CD4-positive, alpha-beta T cell treated with Interleukin-10 for 1 hour (primary cell): Measurements from ENCODE around the gene SLC41A2.
"Not testable (repeated sequence)": the region's sequence is repeated elsewhere in the genome, so short reads cannot be mapped to it uniquely, and the experiment has no call there.

ENCODE experiments used
- DNase-seq: peaks from one replicate; pipeline ENCODE4 v3.0.0-alpha.2; 2020

The SLC41A2 gene

DNA sequence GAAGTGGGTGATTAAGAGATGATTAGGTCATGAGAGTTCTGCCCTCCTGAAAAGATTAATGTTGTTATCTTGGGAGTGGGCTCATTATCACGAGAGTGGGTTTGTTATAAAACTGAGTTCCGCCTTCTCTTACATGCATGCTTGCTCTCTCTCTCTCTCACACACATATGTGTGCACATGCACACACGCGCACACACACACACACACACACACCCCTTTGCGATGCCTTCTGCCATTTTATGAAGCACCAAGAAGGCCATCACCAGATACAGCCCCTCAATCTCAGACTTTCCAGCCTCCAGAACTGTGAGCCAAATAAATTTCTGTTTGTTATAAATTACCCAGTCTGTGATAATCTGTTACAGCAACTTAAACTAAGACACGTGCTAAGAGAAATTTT is 5.7 kb upstream of the SLC41A2 start:
- no peak for DNase-seq

DNA sequence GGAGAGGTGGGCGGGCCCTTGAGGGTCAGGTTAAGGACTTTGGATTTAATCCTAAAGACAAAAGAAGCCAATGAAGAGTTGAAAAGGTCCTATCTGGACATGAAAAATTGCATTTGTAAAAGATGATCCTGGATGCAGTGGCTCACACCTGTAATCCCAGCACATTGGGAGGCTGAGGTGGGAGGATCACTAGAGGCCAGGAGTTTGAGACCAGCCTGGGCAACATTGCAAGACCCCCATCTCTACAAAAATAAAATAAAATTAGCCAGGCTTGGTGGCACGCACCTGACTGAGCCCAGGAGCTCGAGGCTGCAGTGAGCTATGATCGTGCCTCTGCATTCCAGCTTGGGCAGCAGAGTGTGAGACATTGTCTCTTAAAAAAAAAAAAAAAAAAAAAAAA is 2.4 kb upstream of the SLC41A2 start:
- DNase-seq: no peak

DNA sequence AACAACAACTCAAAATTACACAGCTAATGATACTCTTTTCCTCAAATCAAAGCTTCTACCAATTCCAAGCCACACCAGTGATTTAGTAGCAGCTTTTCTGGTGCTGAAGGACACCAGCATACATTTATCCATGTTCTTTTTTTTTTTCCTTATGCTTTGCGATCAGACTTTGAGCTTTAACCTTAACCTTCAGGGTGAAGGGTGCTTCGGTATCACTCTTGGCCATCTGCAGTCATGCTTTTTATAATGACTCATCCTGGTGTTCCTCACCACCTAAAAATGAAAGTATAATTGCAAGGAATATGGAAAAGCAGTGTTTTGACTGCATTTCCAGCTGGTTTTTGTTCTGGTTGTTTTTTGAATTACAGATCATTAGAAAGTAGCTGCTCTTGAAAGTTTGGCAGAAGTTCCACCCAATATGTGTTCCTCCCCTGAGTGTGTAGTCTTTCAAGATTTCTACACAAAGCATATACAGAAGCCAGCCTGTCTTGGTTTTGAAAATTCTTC is 1.3 kb upstream of the SLC41A2 start:
- DNase-seq: no peak

DNA sequence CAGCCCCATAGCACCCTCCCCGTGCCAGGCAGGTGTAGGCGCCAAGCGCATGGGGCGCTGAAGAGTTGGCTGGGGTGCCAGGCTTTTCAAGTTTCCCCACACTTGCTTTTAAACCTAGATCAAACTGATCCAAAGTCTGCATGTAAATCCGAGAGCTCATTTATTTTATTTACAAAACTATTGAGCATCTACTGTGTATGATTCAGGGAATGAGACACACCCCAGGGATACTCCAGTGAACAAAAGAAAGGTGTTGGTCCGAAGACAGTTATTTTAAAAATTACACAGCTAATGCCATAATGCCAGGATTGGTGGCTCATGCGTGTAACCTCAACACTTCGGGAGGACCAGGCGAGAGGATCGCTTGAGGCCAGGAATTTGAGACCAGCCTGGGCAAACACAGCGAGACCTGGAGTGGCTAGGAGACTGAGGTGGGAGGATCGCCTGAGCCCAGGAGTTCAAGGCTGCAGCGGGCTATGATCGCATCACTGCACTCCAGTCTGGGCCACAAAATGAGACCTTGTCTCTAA is 780 bp upstream of the SLC41A2 start:
- no peak for DNase-seq

DNA sequence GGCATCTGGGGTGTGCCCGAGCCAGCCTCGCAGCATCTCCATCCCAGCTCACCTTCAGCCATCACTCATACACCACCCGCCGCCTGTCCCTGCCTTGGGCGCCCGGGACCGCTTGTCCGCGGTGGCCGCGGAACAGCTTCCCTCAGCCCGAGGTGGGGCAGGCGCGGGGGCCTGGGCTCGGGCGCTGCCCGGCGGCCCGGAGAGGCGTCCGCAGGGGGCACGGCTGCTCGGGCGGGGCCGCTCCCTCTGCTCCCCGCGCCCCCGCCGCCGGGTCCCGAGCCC is 430 bp downstream of the SLC41A2 start:
- peak; percentile 32 for DNase-seq

DNA sequence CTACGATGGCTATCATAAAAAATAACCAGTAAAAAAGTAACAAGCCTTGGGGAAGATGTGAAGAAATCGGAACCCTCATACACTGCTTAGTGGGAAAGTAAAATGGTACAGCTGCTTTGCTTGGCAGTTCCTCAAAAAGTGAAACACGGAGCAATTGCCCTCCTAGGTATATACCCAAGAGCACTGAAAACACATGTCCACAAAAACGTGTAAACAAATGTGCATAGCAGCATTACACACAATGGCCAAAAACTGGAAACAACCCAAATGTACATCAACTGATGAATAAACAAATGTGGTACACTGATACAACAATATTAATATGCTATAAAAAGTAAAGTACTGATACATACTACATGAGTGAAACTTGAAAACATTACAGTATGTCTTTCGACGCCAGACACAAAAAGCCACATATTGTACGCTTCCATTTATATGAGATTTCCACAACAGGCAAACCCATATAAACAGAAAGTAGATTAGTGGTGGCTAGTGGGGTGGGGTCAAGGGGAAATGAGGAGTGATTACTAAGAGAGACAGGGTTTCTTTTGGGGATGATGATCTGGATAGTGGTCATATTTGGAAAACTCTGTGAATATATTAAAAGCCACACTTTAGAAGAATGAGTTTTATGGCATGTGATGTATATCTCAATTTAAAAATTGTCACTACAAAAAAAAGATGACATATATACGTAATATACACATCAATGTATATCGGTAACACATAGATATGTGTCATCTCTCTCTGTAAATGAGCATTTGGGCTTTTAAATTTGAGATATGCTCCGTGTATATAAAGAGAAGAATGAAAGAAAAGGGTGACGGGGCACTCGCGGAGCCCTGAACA is 996 bp downstream of the SLC41A2 start:
- no peak for DNase-seq

DNA sequence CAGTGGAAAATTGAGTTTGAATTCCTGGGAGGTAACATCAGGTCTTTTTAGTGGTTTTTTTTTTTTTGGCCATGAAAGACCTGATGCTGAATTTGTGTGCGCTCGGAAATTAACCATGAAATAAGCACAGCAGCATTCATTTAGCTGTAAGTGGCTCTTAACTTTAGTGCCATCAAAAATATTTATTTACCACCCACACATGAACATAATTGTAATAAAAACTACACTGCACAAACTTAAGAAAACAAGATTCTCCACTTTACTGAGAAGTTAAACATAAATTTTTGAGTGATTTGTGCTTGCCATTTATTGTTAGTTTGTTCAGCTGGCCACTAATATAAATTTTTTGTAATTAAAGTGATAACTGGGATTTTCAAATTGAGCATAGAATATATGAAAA is 2.4 kb downstream of the SLC41A2 start:
- no peak for DNase-seq

DNA sequence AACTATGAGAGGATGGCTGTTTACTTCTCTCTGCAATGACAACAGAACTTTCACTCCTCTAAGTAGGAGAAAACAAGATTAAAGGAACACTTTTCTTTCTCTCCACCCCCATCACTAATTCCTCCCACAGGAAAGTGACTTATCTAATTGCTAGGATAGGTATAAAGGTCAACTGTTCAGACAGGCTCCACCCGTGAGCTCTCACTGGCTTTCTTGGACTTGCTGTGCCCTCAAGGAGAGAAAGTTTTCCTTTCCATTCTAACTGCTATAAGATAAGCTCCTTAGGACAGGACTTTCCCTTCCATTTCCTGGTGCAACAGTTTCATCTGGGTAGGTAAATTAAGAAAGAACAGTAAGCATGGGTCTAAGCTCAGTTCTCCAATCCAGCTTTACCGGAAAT is 4.8 kb downstream of the SLC41A2 start:
- DNase-seq: no peak

DNA sequence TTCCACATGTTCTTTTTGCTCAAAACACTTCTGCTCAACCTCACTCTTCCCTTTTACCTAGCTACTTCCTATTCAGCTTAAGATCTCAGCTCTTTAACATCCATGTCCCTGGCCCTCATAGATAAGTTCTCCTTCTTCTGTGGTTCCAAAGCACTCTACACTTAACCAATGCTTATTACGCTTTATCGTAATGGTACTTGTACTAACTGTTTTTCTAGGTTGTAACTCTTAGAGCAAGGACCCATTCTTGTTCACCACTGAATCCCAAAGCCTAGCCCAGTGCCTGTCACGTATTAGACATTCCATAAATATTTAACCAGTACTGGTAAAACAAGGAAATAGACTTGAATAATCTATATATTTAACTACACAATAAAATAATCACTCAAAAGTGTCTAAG is 5.3 kb downstream of the SLC41A2 start:
- DNase-seq: no peak

DNA sequence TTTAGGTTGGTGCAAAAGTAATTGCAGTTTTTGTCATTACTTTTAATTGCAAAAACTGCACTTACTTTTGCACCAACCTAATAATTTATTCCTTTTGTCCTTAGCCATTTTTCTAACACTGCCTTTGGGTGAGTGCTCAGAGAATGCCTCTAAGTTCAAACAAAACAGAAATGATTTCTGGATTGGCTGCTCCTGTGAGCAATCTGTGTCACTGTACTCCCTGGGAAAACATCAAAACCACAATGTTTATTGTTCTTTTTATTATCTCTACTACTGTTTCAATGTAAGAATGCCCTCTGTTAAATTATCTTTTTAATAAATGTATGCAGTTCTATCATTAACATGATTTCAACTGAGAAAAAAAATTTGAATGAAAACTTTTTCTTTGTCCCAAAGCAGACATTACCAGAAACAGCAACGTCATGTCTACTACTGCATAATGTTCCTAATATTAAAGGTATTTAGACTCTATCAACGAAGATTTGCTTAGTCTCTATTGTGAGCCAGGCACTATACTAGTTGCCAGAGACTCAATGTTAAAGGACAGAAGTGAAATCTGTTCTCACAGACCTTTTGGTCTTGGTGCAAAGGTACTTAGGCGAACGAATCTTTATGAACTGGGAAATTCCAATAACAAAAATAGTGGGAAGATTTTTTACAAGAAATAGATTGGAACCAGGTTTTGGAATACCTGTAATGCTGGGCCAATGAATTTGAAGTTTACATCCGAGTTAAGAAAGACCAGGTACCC is 6.2 kb downstream of the SLC41A2 start:
- DNase-seq: no peak

DNA sequence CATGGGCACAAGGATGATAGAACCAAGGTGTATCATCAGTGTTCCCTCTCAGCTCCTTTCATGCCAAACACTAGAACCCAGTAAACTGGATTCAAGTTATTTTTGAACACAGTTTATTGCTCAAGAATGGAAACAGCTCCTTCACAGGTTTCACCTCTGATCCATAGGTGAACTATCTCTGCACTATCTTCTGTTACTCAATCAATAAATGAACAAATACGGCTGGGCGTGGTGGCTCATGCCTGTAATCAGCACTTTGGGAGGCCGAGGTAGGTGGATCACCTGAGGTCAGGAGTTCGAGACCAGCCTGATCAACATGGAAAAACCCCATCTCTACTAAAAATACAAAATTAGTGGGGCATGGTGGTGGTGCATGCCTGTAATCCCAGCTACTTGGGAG is 9.4 kb downstream of the SLC41A2 start:
- DNase-seq: not testable (repeated sequence)

DNA sequence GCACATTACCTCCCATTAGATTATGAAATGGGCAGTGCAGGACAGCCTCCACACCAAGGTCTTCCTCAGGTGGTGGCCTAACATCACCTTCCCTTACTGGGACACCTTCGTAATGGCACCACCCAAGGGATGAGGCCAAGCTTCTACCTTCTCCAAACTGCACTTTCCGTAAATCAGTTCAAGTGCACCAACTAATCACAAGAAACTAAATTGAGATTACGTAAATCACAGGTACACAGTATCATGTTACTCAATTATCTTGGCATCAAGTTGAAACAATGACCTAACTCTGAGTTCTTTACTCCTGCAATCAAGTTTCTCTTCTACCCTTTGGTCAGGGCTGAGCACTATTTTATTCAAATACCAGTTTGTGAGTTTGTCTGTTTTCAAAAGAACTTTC is 13.8 kb downstream of the SLC41A2 start:
- DNase-seq: no peak

DNA sequence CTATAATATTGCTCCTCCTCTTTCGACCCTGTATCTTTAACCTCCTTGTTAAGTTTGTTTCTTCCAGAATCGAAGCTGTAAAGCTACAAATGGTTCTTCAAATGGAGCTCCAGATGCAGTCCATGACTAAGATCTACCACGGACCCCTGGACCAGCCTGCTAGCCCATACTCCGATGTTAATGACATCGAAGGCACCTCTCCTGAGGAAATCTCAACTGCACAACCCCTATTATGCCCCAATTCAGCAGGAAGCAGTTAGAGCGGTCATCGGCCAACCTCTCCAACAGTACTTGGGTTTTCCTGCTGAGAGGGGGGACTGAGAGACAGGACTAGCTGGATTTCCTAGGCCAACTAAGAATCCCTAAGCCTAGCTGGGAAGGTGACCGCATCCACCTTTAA is 14.7 kb downstream of the SLC41A2 start:
- DNase-seq: not testable (repeated sequence)

DNA sequence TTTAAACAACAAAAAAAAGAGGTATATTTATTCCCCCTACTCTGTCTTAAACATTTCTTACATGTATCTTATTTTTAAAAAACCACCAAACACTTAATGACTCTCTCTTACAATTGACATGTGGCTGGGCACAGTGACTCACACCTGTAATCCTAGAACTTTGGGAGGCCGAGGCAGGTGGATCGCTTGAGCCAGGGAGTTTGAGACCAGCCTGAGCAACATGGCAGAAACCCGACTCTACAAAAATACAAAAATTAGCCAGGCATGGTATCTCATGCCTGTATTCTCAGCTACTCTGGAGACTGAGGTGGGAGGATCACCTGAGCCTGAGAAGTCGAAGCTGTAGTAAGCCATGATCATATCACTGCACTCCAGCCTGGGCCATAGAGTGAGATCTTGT is 16.0 kb downstream of the SLC41A2 start:
- no peak for DNase-seq

DNA sequence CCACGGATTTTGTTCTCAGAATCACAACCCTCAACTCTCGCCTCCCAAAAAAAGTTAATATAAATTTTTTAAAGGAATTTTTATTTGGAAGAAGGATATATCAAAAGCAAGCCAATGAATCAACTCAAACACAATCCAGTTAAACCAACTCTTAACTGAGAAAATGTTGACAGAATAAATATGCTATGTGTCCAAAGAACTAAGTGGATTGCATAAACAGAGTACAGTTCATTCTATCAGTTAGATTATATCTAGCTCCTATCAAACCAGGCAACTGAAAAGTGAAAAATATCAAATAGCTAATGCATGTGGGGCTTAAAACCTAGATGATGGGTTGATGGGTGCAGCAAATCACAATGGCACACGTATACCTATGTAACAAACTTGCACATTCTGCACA is 16.6 kb downstream of the SLC41A2 start:
- no peak for DNase-seq

DNA sequence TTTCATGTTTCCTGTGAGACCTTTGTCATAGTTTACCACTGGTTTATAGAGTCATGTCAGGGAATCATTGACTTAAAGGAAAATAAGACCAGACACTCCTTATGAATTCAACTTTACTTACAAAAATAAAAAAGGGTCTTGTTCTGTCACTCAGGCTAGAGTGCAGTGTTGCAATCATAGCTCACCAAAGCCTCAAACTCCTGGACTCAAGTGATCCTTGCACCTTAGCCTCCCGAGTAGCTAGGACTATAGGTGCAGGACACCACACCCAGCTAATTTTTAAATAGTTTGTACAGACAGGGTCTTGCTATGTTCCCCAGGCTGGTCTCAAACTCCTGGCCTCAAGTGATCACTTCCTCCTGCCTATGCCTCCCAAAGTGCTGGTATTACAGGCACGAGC is 19.0 kb downstream of the SLC41A2 start:
- DNase-seq: no peak

DNA sequence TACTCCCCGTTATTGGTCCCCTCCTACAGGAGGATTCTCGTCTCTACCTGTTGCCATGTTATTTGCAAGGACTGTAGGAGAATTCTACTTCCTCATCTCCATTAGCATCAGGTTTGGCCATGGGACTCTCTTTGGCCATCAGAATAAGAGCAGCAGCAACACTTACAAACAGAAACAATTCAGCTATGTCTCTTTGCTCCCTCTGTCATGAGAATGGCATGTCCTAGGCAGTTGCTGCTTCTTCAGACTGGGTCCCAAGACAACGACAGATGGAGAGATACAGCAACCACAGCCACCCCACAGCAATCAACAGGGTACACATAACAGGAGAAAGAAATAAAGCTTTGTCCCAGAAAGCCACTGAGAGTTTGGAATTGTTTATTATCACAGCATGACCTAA is 19.7 kb downstream of the SLC41A2 start:
- no peak for DNase-seq

DNA sequence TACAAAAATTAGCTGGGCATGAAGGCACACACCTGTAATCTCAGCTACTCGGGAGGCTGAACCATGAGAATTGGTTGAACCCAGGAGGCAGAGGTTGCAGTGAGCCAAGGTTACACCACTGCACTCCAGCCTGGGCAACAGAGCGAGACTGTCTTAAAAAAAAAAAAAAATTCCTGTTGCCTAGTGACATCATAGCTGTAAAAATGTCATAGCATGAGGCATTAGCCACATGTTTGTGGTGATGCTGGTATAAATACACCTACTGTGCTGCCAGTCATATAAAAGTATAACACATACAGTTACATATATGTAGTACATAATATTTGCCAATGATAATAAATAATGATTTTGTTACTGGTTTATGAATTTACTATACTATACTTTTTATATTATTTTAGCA is 22.2 kb downstream of the SLC41A2 start:
- DNase-seq: no peak

DNA sequence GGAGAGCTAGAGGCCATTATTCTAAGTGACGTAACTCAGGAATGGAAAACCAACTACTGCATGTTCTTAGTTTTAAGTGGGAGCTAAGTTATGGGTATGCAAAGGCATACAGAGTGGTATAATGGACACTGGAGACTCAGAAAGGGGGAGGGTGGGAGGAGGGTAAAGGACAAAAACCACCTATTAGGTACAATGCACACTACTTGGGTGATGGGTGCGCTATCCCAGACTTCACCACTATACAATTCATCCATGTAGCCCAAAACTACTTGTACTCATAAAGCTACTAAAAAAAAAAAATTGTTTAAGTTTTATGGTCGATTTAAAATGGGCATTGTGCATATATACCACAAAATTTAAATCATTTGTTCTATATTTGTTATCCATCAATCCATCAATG is 24.3 kb downstream of the SLC41A2 start:
- no peak for DNase-seq

DNA sequence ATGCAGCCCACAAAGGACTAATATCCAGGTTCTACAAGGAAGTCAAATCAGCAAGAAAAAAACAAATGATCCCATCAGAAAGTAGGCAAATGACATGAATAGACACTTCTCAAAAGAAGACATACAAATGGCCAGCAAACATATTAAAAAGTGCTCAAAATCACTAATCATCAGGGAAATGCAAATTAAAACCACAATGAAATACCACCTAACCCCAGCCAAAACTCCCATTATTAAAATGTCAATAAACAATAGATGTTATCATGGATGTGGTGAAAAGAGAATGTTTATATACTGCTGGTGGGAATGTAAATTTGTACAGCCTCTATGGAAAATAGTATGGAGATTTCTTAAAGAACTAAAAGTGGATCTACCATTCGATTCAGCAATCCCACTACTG is 25.0 kb downstream of the SLC41A2 start:
- DNase-seq: no peak

DNA sequence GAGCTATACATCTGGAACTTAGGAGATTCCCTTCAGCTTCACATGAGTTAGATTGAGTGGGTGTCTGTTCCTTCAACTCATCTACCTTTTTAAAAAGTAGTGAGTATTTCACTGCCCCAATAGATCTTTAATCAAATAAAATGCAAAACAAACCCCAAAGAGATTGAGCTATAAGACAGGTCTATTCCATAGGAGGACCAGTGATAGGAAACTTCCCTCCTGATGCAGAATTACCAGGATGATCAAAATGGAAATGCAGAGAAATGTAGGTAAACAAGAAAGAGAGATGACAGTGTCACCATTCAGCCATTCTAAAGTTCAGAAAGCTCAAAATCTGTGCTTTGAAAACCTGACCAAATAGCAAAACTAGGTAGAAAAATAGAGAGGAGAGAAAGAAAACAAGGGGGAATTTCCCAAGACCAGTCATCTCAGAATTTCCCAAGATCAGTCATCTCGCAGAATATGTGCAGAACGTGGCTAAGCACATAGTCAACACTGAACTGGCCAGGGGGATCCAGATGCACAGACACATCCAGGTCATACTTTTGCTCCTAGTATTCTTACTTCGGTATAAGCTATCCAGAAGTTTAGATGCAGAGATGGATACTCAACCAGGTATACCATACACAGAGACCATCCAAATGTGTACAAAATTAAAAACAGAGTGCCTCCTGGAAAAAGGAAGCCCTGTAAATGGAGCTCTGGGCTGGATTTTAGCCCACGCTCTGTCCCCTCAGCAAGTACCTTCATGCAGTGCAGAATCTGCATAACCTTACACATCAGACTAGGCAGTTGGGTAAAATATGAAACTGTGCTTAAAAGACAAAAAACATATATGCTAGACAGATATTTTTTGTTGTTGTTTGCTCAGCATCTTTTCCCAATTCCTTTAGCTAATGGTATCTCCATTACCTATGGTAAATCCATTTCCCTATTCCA is 27.4 kb downstream of the SLC41A2 start:
- DNase-seq: no peak

DNA sequence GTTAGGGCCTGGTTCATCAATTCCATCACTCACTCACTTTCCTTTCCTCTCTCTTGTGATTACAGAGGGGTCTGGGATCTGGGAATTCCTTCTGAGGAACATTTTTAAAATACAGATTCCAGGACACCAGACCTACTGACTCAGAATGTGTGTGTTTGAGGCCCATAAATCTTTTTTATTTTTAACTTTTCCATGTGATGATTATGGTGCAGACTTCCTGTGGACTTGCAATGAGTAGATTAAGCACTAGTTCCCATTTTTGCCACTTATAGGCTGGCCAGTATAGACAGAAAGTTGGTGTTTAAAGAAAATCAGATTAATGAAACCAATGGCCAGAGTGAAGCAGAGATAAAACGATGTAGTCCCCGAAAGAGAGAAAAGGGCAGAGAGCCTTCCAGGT is 28.1 kb downstream of the SLC41A2 start:
- DNase-seq: no peak

DNA sequence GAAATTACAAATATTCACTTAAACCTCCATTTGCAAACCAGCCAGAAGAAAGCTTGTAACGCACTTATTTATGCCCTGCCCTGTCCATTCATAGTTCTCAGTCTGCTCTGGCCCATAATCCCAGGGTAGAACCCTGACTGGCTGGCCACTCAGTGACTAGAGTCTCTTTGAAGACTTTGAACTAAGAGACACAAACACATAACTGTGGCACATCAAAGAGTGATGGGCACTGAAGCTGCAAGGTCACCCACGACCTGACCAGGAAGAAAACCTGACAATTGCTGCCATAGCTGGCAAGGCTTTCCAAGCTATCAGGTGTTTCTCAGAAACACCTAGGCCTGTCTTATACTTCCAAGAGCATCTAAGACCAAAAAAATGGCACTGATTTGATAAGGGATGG is 28.7 kb downstream of the SLC41A2 start:
- no peak for DNase-seq
